KBM-7 (cell line): ENCODE measurements around the gene OBSCN.

ENCODE experiments used
- DNase-seq: peaks from one replicate; pipeline ENCODE4 v3.0.0-alpha.2; 2015
- in situ Hi-C: fragments of 300-500 bp; cut with MboI; formaldehyde crosslinking; loops from 2 replicates; pipeline ENCODE4 v1.14.3; 2020; ENCODE audit warnings: low sequenced_read_pairs, low pct_unique_long_range_greater_than_20kb, mixed read lengths

Gene OBSCN

DNA sequence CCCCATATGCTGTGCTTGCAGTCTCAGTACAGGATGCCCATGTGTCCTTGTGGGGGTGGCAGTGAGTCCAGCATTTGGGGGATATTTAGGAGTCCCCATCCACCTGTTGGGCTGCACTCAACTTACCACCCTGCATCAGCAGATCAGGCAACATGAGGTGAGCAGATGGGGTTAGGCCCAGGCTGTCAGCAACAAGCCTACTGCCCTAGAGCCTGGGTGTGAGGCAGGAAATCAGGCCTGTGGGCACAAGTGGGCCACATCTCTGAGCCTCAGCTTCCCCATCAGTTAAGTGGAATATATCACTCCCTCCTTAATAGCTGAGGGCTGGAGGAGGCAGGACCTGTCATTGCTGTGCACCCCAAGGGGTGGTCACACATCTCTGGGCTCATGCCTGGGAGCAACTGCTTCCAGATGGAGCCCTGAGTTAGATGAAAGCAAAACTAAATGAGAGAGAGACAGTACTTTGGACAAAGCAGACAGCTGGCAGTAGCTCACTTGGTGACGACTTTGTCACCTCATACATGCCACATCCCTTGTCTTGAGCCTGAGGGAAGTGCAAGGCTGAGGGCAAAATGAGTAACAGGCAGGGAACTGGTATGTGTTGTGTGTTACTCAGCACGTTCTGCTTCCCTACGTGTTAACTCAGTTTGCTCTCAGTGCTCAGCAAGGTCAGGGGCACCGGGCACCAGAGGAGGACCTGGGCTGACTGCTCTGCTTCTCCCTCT is 150.4 kb downstream of the OBSCN start:
- in situ Hi-C loops, result no loop called here

DNA sequence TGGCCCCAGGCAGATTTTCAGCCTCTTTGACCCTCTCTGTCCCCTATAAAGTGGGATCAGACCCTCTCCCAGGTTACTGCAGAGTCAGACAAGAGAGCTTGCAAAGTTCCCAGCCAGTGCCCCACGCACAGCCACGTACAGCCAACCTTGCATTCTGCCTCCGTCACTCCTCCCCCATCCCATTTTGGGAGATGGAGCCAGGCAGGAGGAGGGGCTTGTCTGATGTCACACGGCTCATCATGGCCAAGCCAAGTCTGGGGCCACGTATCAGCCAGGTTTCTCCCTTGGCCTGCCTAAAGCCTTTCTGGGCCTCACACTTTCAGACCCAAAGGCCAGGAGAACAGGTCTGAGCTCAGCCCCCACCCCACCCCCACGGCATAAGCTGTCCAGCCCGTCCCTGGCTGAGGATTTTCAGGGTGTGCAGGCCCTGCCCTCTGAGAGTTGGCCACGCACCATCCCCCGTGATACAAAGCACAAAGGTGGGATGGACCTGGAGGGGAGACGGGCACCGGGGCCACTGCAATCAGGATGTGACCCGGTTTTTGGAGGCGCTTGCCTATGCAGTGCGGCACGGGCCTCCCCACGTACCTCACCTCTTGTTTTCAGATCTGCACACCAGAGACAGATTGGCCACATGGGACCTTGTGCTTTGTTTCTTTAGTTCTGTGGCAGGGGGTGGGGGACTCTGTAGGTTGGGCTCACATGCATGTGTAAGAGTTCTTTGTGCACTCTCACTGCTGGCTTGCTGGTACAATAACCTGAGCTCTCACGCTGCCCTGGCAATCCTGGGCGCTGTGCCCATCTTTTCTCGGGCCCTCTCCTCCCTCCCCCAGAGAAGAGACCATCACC is 151.1 kb downstream of the OBSCN start:
- no peak for DNase-seq
- in situ Hi-C loops, result no loop called here

More for the DNA sequence above, 150.4 kb downstream of the OBSCN start:
- no peak for DNase-seq

DNA sequence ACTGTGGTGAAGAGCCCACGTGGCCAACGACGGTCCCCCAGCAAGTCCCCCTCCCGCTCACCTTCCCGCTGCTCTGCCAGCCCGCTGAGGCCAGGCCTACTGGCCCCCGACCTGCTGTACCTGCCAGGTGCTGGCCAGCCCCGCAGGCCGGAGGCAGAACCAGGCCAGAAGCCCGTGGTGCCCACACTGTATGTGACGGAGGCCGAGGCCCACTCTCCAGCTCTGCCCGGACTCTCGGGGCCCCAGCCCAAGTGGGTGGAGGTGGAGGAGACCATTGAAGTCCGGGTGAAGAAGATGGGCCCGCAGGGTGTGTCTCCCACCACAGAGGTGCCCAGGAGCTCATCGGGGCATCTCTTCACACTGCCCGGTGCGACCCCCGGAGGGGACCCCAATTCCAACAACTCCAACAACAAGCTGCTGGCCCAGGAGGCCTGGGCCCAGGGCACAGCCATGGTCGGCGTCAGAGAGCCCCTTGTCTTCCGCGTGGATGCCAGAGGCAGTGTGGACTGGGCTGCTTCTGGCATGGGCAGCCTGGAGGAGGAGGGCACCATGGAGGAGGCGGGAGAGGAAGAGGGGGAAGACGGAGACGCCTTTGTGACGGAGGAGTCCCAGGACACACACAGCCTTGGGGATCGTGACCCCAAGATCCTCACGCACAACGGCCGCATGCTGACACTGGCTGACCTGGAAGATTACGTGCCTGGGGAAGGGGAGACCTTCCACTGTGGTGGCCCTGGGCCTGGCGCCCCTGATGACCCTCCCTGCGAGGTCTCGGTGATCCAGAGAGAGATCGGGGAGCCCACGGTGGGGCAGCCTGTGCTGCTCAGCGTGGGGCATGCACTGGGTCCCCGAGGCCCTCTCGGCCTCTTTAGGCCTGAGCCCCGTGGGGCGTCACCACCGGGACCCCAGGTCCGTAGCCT is 152.0 kb downstream of the OBSCN start:
- DNase-seq, result no peak
- in situ Hi-C loops, result no loop called here

GRCh38 chr1:228360533-228361313 is 152.9 kb downstream of the OBSCN start:
- in situ Hi-C loops, result no loop called here
- no peak for DNase-seq

DNA sequence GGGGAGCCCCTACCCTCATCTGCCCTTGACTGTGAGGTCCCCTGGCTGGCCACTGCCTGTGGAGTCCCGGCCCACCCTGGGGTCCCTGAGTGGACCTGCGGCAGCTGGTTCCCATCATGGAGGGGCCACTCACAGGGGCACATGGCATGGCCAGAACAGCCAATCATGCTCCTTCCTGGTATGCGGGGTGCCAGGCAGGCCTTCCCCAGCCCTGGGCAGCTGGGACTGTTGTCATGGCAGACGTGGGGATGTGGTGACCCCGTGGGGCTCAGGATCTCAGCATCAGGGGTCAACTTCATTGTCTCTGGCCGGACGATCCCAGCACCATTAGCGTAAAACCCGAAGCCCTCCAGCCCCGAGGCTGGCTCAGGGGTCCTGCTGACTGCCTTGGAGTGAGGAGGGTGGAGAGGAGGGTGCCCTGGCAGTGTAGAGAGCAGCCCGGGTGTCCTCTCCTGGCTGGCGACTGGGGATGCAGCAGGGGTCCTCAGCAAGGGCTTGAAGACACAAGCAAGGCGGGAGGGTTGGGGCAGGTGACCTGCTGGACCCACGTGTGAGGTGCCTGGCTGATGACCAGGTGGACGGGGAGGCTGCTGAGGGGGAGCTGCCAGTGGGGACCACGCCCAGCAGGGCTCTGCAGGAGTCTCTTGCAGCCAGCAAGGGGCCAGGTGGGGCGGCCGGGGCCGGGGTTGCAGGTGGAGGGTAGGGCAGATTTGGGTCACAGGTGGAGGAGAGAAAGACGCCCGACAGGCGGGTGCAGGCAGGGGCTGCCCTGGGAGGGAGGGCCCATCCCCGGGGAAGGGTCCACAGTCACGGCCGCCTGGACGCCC is 153.7 kb downstream of the OBSCN start:
- in situ Hi-C loops, result no loop called here

DNA sequence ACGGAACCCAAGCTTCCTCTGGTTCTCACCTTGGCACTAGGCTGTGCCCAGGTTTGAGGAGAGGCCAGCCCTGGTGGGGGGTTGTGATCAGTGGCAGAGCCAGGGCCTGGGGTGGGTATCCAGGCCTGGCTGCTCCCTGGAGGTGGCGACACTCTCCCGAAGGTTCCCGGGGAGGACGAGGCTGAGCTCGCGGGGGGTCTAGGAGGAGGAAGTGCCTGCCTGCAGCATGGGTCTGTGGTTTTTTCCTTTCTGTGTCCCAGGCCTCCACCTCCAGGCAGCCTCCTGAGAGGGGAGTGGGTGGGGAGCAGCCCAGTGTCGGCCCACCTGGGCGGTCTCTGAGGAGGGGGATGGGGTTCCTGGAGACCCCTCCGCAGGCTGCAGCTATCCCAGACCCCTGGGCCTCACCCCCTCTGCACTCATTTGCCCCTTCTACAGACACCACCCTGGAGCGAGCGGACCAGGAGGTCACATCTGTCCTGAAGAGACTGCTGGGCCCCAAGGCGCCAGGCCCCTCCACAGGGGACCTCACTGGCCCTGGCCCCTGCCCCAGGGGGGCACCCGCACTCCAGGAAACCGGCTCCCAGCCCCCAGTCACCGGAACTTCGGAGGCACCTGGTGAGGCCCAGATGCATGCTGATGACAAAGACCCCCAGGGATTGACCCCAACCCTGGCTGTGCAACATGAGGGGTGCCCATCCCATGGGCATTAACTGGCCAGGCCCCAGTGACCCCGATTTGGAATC is 154.5 kb downstream of the OBSCN start:
- no peak for DNase-seq
- in situ Hi-C loops, result no loop called here

More for the DNA sequence above, 153.7 kb downstream of the OBSCN start:
- no peak for DNase-seq

- in situ Hi-C loops, result no loop called here
- DNase-seq, result no peak
Measured at GRCh38 chr1:228362884-228363450, 155.1 kb downstream of the OBSCN start.

DNA sequence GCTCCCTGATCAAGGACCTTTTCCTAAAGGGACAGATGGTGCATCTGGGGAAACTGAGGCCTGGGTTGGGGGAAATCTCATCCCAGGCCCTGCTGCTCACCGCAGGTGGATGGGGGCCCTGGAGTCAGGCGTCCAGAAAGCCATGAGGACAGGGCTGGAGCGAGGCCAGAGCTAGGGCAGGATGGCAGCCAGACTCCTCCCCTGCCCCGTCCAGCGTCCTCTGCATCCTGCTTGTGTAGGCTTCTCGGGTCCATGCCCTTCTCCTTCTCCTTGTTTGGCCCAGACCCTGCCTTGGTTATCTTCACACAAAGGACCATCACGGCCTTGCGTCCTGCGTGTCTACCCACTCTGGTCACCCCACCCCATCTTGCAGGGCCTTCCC is 155.8 kb downstream of the OBSCN start:
- in situ Hi-C loops, result no loop called here
- DNase-seq, result no peak

DNA sequence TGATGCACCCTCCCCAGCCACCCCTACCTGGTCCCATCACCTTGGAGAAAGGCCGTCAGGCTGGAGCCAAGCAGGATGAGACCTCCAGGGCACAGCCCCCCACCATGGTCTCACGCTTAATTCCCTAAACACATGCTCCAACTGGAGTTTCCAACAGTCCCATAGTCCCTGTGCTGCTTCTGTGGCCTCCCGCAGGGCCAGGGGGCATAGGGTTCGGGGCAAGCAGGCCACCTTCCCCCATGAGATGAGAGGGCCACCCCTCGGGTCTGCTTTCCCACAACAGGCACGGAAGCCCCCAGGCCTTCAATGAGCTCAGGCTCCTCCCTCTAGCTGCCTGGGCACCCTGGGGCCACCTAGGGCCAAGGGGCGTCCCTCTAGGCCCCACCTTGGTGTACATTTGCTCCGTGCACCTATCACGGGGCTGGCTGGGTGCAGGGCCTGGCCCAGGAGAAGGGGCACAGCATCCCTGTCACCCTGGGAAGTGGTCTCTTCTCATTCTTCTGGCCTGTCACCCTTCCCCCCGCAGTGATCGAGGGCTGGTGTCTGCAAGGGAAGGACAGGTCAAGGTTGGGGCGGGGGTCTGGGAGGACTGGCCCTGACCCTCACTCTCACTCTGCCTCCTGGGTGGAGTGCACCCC is 156.3 kb downstream of the OBSCN start:
- DNase-seq, result no peak
- in situ Hi-C loops, result no loop called here

- in situ Hi-C loops, result no loop called here
- DNase-seq, result no peak
Measured at GRCh38 chr1:228364706-228365213, 156.9 kb downstream of the OBSCN start.

GRCh38 chr1:228365271-228366061 is 157.6 kb downstream of the OBSCN start:
- in situ Hi-C loops, result no loop called here

GRCh38 chr1:228366062-228366865 is 158.4 kb downstream of the OBSCN start:
- in situ Hi-C loops, result no loop called here
- DNase-seq, result no peak

More at GRCh38 chr1:228365271-228366061, 157.6 kb downstream of the OBSCN start:
- no peak for DNase-seq

DNA sequence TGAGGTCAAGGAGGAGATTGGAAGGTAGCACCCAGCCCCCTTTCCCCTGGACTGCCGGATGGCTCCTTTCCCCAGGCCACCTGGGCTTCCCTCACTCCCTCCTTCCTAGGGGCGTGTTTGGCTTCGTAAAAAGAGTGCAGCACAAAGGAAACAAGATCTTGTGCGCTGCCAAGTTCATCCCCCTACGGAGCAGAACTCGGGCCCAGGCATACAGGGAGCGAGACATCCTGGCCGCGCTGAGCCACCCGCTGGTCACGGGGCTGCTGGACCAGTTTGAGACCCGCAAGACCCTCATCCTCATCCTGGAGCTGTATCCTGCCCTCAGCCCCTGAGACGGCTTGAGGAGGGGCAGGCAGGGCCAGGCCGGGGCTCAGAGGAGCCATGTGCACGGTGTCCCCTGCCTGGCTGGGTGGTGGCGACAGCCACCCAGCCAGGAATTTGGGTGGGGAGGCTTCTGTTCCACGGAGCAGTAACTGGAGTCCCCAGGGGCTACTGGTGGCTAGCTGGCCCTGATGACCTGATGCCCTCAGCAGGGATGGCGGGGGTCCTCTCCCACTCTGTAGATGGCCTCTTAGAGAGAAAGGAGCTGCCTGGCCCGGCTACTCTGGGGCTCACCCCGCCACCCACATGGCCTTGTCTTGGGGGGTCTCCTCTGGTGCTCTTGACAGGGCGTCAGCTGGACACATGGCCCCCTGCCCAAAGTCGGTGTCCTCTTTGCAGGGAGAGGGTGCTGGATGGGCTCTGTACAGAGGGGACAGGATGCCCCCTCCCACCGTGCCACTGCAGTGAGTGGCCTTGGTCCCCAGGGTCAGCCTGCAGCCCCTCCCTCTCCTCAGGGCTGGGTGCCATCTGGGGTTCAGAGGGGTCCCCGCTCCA is 159.3 kb downstream of the OBSCN start:
- in situ Hi-C loops, result no loop called here
- no peak for DNase-seq
